Stimulated activated CD4-positive, alpha-beta T cell treated with anti-CD3 and anti-CD28 coated beads, Interleukin-2, amount 100 ng/mL, for 24 hours (primary cell): ENCODE measurements around the gene ELL3.
"Not testable (repeated sequence)": the region's sequence is repeated elsewhere in the genome, so short reads cannot be mapped to it uniquely, and the experiment has no call there.

Source experiments
- DNase-seq, 2 donors: peaks; one replicate each; pipeline ENCODE4 v3.0.0-alpha.2; 2020

The ELL3 gene

GRCh38 chr15:43789409-43789808 lies 12.6 kb upstream of the ELL3 start:
- DNase-seq: no peak

- no peak for DNase-seq
Measured at GRCh38 chr15:43779016-43779415, 2.2 kb upstream of the ELL3 start.

- DNase-seq: peak; percentile 85 to 89
Measured at GRCh38 chr15:43777267-43777914, 625 bp upstream of the ELL3 start.

- DNase-seq: peak; percentile 35 to 38
Measured at GRCh38 chr15:43776101-43776717, 557 bp downstream of the ELL3 start.

- no peak for DNase-seq
Measured at GRCh38 chr15:43775411-43775965, 1.3 kb downstream of the ELL3 start.

GRCh38 chr15:43774062-43774461 lies 2.7 kb downstream of the ELL3 start:
- no peak for DNase-seq

GRCh38 chr15:43772624-43773023 lies 4.1 kb downstream of the ELL3 start:
- no peak for DNase-seq

- no peak for DNase-seq
Measured at GRCh38 chr15:43771816-43772215, 5.0 kb downstream of the ELL3 start.

- DNase-seq: peak; percentile 74 to 75
Measured at GRCh38 chr15:43769584-43770228, 7.1 kb downstream of the ELL3 start.

GRCh38 chr15:43763819-43764446 lies 12.8 kb downstream of the ELL3 start:
- no peak for DNase-seq

GRCh38 chr15:43762824-43763223 lies 13.9 kb downstream of the ELL3 start:
- no peak for DNase-seq

GRCh38 chr15:43751885-43752284 lies 24.9 kb downstream of the ELL3 start:
- DNase-seq: no peak

- peak; percentile 36 to 38 for DNase-seq
Measured at GRCh38 chr15:43749690-43750345, 26.9 kb downstream of the ELL3 start.

- no peak for DNase-seq
Measured at GRCh38 chr15:43748376-43748775, 28.4 kb downstream of the ELL3 start.

GRCh38 chr15:43746903-43747309 lies 29.9 kb downstream of the ELL3 start:
- DNase-seq: not testable (repeated sequence)

- peak; percentile 88 to 92 for DNase-seq
Measured at GRCh38 chr15:43746245-43746902, 30.4 kb downstream of the ELL3 start, which contains the start of gene PDIA3. PDIA3 (plus strand) TSS chr15:43746438; CDS start chr15:43746540, 102 bp downstream.

- DNase-seq: no peak
Measured at GRCh38 chr15:43735416-43735815, 41.4 kb downstream of the ELL3 start.

GRCh38 chr15:43728053-43728725 lies 48.6 kb downstream of the ELL3 start:
- not testable (repeated sequence) for DNase-seq

- DNase-seq: not testable (repeated sequence)
Measured at GRCh38 chr15:43726306-43726705, 50.5 kb downstream of the ELL3 start.

- DNase-seq: no peak
Measured at GRCh38 chr15:43723151-43723550, 53.6 kb downstream of the ELL3 start.
